ENCODE data around the gene UBC. TPM values are rescaled to one million over a fixed set of nuclear protein-coding genes. Genes with fewer than 3 reads are reported as not detected.

Gene UBC
- total RNA-seq, 1 experiment from 2014 or later, result 748 TPM

DNA sequence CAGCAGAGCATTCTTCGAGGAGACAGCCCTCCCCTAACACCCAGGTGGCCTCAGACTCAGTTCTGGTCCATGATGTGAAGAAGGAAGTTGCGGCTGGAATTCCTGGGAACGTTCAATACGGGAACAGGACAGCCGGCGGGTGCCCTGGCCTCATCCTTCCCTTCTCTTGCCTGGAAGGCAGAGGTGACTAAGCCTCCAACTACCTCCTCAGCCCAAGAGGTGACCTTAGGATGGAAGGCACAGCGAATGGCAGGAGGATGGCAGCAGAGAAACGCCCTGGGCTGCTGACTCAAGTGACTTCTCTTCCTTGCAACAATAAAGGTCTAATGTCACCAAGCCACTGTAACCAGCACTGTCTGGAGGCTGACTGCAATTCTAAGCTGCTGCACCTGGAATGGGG lies 38.4 kb upstream of the UBC start:
- CTCF ChIA-PET, result no interaction called here

DNA sequence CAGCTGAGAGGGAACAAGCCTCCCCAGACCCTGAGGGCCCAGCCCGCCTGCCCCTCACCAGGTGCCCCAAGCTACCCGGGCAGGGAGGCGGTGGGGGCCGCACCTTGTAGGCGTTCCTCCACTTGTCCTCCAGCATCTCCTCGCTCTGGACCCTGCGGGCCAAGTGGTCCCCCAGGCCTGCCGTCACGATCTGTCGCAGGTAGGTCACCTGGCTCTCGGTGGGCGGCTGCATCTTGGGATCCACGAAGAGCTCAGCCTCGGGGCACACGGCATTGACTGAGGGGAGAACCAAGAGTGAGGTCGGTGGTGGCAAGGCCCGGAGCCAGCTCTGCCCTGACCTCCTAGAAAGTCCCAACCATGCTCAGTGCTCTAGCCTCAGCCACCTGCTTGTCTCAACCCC lies 37.8 kb upstream of the UBC start:
- Histone ChIP-seq H3K4me3 (no peak overlapping the region), H3K36me3 (ENCODE audit: low read depth) (peaks cover 11% of the 10 kb centered on the region), H3K27ac (peak overlapping the region; percentile 50), H2AFZ (no peak overlapping the region), H3F3A (ENCODE audit: insufficient read depth, low read depth) (peaks cover 21% of the 10 kb centered on the region; the same call in 1 of the 2 replicates), H3K79me2 (ENCODE audit: low read depth) (no peaks in the 10 kb centered on the region), H4K20me1 (ENCODE audit: insufficient read depth) (peaks cover 4% of the 10 kb centered on the region; the same call in 1 of the 2 replicates), H3K4me2 (peak overlapping the region; percentile 30), H3K9me2 (ENCODE audit: insufficient read depth) (no peaks in the 10 kb centered on the region), H3K4me1 (replicated peaks; ENCODE audit: insufficient read depth) (peaks cover 16% of the 10 kb centered on the region), H3K9me3 (ENCODE audit: insufficient read depth, low read depth) (no peaks in the 10 kb centered on the region), H3K27me3 (ENCODE audit: insufficient read depth, low read depth) (no peaks in the 10 kb centered on the region)
- intact Hi-C loops (cut with micrococcal nuclease; ENCODE audit: unreplicated experiment), result no loop called here
- POLR2A ChIA-PET (ENCODE audit: unreplicated experiment), result no interaction called here
- TF ChIP-seq EZH2 (IDR thresholded peaks at IDR 0.05; ENCODE audit: low read depth), result no peak
- TF ChIP-seq, protein P1, sequence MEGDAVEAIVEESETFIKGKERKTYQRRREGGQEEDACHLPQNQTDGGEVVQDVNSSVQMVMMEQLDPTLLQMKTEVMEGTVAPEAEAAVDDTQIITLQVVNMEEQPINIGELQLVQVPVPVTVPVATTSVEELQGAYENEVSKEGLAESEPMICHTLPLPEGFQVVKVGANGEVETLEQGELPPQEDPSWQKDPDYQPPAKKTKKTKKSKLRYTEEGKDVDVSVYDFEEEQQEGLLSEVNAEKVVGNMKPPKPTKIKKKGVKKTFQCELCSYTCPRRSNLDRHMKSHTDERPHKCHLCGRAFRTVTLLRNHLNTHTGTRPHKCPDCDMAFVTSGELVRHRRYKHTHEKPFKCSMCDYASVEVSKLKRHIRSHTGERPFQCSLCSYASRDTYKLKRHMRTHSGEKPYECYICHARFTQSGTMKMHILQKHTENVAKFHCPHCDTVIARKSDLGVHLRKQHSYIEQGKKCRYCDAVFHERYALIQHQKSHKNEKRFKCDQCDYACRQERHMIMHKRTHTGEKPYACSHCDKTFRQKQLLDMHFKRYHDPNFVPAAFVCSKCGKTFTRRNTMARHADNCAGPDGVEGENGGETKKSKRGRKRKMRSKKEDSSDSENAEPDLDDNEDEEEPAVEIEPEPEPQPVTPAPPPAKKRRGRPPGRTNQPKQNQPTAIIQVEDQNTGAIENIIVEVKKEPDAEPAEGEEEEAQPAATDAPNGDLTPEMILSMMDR (conservative IDR thresholded peaks at IDR 0.05), result no peak
- CTCF ChIA-PET, result no interaction called here
- BruUV-seq (replicated peaks), result no TSS peak
- no peak for DNase-seq

More for the DNA sequence above, 38.4 kb upstream of the UBC start:
- BruUV-seq (replicated peaks), result no TSS peak
- peaks cover 4% of the 10 kb centered on the region; the same call in 1 of the 2 replicates for H4K20me1 ChIP-seq (ENCODE audit: insufficient read depth)
- TF ChIP-seq, protein P1 (conservative IDR thresholded peaks at IDR 0.05), result no peak
- no peak for TF ChIP-seq EZH2 (IDR thresholded peaks at IDR 0.05; ENCODE audit: low read depth)
- H3K79me2 ChIP-seq (ENCODE audit: low read depth), result no peaks in the 10 kb centered on the region
- H3K36me3 ChIP-seq (ENCODE audit: low read depth), result peaks cover 11% of the 10 kb centered on the region
- H3K9me2 ChIP-seq (ENCODE audit: insufficient read depth), result no peaks in the 10 kb centered on the region
- H3F3A ChIP-seq (ENCODE audit: insufficient read depth, low read depth), result peaks cover 21% of the 10 kb centered on the region; the same call in 1 of the 2 replicates
- H3K27ac ChIP-seq, result peak overlapping the region; percentile 50
- peaks cover 16% of the 10 kb centered on the region for H3K4me1 ChIP-seq (replicated peaks; ENCODE audit: insufficient read depth)
- no peaks in the 10 kb centered on the region for H3K27me3 ChIP-seq (ENCODE audit: insufficient read depth, low read depth)
- intact Hi-C loops (cut with micrococcal nuclease; ENCODE audit: unreplicated experiment), result no loop called here
- peak overlapping the region; percentile 30 for H3K4me2 ChIP-seq
- H3K4me3 ChIP-seq, result no peak overlapping the region
- POLR2A ChIA-PET (ENCODE audit: unreplicated experiment), result no interaction called here
- DNase-seq, result peak; percentile 71 to 88
- H2AFZ ChIP-seq, result no peak overlapping the region
- no peaks in the 10 kb centered on the region for H3K9me3 ChIP-seq (ENCODE audit: insufficient read depth, low read depth)

DNA sequence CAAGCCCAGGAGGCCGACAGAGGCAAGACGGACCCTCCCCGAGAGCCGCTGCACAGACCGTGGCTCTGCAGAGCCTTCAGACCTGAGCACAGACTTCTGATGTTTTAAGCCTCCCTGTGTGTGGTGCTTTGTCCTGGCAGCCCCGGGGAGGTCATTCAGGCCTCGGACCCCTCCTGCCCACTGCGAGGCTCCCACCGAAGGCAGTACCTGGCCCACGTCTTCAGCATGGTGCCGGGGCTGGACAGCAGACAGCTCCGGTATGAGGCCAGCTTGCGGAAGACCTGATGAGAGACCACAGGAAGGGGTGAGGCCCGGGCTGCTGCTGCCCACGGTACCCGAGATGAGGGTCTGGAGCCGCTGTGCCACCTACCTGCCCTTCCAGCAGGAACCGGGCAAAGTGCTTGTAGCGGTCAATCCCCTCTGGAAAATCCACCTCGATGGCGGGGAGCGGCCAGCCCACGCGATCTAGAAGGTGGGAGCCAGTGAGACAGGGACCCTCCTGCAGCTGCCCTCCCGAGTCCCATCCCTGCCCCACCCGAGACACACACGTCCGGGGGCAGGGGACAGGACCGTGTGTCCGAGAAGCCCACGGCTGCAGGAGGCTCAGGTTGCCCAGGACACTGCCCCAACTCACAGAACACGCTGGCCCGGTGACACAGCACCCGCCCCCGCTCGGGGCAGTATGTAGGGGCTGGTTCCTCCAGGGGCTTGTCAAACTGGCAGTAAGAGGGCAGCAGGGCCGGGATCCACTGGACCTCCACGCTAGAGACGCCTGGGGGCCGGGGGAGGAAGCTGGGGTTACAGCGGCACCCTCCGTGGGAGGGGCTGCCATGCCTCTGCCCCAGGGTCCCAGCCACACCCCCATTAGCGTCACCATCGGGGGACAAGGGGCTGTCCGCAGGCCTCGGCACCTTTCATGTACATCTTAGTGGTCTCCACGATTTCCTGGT lies 35.6 kb upstream of the UBC start:
- BruUV-seq (replicated peaks), result no TSS peak
- Histone ChIP-seq H3F3A (ENCODE audit: insufficient read depth, low read depth) (peaks cover 19% of the 10 kb centered on the region; the same call in 1 of the 2 replicates), H3K79me2 (ENCODE audit: low read depth) (no peaks in the 10 kb centered on the region), H3K9me2 (ENCODE audit: insufficient read depth) (no peaks in the 10 kb centered on the region), H3K36me3 (ENCODE audit: low read depth) (peaks cover 5% of the 10 kb centered on the region), H2AFZ (no peak overlapping the region), H3K4me1 (replicated peaks; ENCODE audit: insufficient read depth) (peaks cover 16% of the 10 kb centered on the region), H3K4me2 (no peak overlapping the region), H3K27me3 (ENCODE audit: insufficient read depth, low read depth) (no peaks in the 10 kb centered on the region), H3K9me3 (ENCODE audit: insufficient read depth, low read depth) (no peaks in the 10 kb centered on the region), H4K20me1 (ENCODE audit: insufficient read depth) (peaks cover 4% of the 10 kb centered on the region; the same call in 1 of the 2 replicates), H3K4me3 (no peak overlapping the region), H3K27ac (no peak overlapping the region)
- ChIA-PET CTCF (no interaction called here), POLR2A (ENCODE audit: unreplicated experiment) (no interaction called here)
- no peak for TF ChIP-seq EZH2 (IDR thresholded peaks at IDR 0.05; ENCODE audit: low read depth)
- TF ChIP-seq, protein P1 (conservative IDR thresholded peaks at IDR 0.05), result no peak
- DNase-seq, result no peak
- intact Hi-C loops (cut with micrococcal nuclease; ENCODE audit: unreplicated experiment), result no loop called here
